NOMO-1 treated with dmso at 0.1 percent for 144 hours (cell line): ENCODE data around the gene ANKRD11.
"Not testable (repeated sequence)": the region's sequence is repeated elsewhere in the genome, so short reads cannot be mapped to it uniquely, and the experiment has no call there.

Experiments
- DNase-seq: peaks from one replicate; lab custom pipeline; 2025; ENCODE audit not compliant: unreplicated experiment; lab: John Stamatoyannopoulos, UW

Gene ANKRD11

DNA sequence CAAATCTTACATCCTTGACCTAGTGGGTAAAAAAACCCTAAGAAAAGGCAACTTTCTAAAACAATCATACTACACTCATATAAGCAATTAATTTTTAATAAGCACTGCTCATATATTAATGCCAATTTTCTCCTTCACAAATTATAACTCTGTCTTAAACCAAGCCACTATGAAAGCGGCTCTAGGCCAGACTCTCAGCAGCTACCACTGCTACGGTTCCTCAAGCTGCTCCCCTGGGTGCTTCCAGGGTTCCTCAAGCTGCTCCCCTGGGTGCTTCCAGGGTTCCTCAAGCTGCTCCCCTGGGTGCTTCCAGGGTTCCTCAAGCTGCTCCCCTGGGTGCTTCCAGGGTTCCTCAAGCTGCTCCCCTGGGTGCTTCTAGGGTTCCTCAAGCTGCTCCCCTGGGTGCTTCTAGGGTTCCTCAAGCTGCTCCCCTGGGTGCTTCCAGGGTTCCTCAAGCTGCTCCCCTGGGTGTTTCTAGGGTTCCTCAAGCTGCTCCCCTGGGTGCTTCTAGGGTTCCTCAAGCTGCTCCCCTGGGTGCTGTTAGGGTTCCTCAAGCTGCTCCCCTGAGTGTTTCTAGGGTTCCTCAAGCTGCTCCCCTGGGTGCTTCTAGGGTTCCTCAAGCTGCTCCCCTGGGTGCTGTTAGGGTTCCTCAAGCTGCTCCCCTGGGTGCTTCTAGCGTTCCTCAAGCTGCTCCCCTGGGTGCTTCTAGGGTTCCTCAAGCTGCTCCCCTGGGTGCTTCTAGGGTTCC, 35.8 kb downstream of the ANKRD11 start:
- not testable (repeated sequence) for DNase-seq

DNA sequence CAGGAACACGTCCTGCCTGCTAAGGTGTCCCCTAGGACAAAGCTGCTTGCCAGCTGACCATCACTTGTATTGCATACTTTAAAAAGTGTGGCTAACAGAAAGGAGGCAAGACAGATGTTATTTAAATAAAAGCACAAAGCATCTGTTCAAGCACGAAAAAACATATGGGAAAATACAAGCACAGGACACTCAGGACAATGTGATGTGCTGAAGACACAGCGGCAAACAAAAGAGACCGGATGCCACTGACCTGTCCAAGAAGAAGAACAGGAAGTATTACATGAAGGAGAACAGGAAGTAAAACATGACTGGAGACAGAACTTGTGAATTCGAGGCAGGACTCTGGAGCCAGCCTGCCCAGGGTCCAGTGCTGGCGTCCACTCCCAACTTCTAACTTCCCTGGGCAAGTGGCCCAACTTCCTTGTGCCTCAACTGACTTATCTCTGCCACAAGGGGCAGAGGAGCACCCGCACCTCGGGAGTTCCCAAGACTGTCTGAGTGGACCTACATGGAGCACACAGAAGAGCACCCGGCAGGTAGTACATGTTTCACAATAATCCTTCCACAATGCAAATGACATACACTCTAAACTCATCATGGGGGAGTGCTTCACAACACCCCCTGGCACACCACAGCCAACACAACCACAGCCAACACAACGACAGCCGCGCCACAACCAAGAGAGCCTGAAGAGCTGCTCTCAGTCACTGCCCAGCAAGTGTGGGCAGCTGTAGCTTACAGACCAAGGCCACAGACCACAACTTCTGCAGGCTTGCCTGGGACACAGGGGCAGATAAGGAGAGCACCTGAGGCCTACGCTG, 36.6 kb downstream of the ANKRD11 start:
- peak; percentile 12 for DNase-seq

DNA sequence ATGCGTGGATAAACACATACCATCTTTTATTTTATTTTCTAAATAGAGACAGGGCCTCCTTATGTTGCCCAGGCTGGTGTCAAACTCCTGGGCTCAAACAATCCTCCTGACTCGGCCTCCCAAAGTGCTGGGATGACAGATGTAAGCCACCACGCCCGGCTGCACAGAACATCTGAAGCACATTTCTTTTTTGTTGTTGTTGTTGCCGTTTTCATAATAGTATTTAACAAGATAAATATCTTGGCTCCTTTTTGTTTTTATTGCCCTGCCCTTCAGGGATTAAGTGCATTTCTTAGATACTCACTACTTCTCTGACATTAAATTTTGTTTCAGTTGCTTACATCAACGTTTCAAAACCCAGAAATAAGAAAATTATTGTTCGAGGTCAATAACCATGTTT, 37.4 kb downstream of the ANKRD11 start:
- no peak for DNase-seq

DNA sequence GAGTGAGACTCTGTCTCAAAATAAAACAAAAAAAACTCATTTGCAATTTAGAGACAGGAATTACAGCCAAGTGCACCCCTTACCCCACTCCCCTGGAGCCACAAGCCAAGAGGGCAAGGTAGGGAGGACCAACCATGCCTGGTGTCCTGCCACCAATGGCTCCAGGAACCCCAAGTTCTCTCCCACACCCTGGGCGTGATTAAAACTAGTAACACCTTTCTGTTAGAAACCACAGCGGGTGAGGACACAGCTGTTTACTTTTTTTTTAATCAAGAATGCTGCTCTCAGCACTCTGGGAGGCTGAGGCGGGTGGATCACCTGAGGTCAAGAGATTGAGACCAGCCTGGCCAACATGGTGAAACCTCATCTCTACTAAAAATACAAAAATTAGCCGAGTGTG, 38.1 kb downstream of the ANKRD11 start:
- DNase-seq, result no peak

DNA sequence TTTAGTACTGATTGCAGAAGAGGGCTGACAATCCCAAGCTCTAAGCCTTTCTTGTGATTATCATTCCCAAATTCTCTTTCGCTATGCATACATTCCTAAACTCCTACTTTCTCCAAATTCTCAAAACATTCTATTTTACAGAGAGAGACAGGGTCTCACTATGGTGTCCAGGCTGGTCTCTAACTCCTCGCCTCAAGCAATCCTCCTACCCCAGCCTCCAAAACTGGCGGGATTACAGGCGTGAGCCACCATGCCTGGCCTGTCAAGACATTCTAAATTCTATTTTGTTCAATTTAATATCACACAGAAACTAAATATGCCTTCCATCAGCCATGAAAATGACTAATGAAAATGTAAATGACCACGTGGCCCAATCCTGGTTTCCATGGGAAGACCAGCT, 39.8 kb downstream of the ANKRD11 start:
- no peak for DNase-seq

DNA sequence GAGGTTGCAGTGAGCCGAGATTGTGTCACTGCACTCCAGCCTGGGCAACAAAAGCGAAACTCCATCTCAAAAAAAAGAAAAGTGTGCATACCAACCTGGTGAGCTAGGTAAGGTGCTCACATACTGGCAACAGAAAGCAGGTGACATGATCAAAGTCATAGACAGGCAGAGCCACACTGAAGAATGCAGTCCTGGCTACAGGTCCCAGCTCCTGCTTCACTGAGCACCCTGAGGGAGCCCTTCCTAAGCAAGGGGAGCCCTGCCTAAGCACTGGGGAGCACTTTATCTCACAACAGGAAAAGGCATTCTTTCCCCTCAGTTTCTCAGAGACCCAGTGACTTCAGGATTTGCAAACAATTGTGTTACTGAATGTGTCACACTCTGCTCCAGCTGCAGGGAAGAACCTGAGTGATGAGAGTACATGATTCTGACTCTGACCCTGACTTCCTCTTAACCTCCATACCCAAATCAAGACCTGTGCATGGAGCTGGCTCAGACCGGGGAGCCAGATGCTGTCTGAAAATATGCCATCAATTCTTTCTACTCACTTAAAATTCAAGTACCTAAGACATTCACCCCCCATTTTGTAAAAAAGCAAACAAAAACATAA, 40.5 kb downstream of the ANKRD11 start:
- DNase-seq, result no peak

DNA sequence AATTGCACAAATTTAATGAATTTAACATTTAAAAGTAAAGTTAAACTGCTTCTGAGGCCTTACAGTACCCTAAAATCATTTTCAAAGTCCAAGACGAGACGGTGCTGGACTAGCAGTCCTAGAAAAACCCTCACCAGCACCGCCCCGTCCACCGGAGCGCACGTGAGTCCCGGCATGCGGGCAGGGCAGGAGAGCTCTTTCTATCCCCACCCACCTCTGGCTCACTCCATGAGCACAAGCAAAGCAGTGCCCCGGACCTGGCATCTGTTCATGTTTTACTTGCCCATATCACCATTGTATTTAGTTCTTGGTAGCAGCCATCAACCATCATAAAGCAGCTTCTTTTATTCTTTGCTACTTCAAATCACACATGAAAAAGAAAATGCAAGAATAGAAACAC, 41.7 kb downstream of the ANKRD11 start:
- no peak for DNase-seq

DNA sequence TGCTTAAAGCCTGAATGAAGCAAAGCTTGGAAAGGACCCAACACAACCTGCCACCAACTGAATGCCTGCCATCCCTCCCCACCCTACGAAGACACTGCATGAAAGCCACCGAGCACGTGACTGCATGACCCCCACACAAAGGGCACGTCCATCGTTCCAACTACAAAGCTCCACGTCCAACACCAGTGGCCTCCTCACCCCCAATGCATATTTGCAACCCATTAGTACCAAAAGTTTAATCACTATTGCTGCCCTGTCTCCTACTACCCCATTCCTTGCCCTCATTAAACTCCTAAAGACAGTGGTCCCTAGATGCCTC, 43.4 kb downstream of the ANKRD11 start:
- DNase-seq, result no peak

DNA sequence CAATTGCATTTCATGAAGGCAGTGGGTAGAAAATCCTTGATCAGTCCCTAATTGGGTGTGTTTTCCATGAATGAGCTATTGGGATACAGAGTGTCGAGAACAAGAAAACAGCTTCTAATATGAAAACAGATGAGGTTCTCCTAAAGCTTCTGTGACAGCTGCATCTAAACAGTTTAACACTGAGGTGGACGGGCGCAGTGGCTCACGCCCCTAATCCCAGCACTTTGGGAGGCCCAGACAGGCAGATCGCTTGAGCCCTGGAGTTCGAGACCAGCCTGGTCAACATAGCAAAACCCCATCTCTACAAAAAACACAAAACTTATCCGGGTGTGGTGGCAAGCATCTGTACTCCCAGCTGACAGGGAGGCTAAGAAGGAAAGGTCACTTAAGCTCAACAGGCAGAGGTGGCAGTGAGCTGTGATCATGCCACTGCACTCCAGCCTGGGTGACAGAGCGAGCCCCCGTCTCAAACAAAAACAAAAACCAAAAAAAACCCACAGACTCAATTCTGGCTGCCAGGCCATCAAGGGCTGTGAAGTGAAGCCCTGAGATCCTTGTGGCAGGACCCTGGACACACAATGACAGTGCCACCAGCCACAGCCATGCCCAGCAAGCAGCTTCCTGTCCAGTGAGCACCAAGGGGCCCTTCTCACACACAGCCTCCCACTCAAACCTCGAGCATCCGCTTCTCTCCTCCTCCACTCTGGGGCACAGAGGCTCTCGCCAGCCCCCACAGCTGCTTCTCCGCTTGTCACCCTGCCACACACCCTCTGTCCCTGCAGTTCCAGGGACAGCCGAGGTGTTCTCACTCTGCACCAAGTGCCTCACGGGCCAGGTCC, 44.0 kb downstream of the ANKRD11 start:
- no peak for DNase-seq

DNA sequence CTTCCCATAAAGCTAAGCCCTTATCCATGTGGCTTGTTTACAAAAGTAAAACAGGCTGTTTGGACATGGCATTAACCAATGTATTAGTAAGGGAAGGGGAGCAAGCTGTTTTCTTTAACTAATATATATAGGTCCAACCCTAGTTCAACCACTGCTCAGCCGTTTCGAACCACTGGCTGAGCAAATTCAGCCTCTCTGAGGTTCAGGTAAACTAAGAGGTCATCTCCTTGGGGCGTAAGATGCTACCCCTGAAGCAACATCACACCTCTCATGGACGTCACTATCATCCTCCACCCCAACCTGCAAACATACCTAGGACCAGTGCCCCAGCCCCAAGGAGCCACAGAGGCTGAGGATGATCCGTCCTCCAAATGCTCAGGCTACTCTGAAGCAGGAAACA, 45.2 kb downstream of the ANKRD11 start:
- DNase-seq, result no peak

DNA sequence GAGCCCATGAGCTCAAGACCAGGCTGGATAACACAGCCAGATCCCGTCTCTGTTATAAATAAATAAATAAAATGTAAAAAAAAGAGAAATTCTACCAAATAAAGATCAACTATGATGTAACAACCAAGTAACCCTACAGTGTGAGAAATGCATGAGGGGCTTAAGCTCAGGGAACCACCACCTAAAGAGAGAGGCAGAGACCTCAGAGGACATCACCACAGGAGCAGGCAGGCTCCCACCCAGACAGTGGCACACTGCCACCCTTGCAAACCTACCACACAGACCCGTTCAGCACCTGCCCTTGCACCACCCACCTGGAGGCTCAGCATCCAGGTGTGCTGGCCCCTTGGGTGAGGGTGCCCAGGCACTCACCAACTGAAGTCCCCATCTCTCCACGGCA, 45.6 kb downstream of the ANKRD11 start:
- no peak for DNase-seq

DNA sequence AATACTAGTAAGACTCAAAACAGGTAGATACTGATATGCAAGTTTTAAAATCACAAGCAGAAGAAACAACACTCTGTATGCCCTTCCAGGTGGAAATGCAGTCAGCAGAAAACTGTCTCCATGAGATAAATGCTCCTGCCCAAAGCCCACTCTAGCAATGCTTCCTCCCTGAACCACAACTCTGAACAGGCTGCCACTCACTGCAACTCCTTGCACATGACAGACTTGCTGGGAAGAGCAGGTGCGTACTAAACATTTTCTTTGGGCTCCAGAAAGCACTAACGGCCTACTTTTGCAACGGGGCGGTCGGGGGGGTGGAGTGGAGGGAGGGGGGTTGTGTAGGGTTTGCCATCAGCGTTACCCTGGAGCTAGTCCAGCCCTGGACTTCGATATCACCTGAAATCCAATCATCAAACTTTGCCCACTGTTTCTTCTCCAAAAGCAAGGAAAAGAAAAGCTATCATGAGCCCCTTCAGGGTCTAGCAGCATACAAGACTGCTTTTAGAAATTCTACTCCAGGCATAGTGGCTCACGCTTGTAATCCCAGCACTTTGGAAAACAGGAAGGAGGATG, 46.1 kb downstream of the ANKRD11 start:
- DNase-seq, result no peak

DNA sequence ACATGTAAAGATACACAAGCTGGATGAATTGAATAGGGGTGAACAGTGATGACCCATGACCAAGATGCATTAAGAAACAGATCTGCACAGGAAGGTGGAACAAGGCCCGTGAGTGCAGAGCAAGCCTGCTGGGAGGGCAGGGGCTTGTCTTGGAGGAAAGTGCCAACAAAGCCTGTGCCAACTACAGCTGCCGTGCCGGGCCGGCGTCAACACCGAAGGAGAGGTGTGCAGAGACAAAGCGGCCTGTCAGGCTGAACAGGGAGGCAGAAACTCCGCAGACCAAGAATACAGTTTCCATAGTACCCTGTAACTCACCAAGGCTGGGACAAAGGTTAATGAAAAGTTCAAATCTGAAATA, 46.7 kb downstream of the ANKRD11 start:
- no peak for DNase-seq

DNA sequence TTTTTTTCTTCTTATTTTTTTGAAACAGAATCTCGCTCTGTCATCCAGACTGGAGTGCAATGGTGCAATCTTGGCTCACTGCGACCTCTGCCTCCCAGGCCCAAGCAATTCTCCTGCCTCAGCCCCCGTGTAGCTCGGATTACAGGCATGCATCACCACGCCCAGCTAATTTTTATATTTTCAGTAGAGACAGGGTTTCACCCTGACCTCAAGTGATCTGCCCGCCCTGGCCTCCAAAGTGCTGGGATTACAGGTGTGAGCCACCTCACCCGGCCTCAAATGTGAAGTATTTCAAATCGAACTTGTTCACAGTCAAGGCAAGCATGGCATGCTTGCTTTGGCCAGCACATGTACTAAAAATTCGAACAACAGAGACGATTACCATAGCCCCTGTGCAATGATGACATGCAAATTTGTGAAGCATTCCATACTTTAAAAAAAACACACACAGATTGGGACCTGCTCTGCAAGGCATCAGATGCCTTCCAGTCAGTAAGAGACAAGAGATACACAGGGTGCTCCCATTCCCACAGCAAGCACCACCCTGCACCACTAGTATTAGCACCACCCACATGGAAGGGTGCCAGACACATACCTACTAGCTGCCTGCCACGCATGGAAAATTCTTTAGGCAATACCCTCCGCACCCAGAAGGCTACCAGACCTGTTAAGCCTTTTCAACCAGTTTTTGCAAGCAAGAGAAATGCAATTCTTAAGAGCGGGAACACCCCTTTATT, 47.2 kb downstream of the ANKRD11 start:
- no peak for DNase-seq

DNA sequence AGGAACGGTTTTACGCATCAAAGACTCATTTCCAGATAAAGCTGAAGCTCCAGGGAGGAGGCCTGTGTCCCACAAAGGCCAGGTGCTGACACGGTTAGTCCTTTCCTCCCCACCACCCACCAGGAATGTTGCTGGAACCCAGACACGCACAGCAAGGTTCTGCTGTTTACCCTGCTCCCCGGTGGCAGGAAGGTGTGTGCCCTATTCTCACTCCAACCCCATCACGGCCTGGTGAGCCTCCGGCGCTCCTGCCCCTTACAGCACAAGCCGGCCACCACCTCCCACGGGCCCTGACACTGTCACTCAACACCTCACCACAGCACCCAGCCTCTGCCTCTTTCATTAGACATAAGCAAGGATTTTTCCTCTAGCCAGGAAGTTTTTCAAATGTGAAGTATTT, 47.8 kb downstream of the ANKRD11 start:
- no peak for DNase-seq

DNA sequence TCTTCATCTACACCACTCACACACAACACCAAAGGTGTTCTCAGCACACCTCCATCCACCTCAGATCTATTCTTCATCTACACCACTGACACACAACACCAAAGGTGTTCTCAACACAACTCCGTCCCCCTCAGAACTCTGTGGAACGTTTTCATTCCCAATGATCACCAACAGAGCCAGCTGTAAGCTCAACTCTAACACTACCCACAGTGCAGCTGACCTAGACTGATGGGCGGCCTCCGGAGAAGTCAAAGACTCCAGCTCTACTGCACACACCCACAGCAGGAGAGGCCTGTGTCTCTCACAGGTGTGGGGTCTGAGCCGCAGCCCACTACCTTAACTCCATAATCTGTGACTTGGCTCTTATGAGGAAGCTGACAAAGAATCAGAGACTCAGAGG, 50.7 kb downstream of the ANKRD11 start:
- DNase-seq, result no peak

DNA sequence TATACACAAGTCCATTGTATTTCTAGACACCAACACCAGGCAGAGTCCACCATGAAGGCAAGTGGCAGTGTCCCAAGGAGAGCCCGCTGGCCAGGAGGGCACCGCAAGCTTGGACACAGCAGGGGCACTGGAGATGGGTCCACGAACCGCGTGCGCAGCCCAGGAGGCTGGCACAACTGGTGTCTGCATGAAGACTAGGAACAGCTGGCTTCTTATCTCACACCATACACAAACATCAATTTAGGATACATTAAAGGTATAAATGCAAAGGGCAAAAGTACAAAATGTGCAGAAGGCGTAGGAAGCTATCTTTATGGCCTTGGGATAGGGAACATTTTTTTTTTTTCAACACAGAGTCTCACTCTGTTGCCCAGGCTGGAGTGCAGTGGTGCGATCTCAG, 52.4 kb downstream of the ANKRD11 start:
- DNase-seq, result no peak

DNA sequence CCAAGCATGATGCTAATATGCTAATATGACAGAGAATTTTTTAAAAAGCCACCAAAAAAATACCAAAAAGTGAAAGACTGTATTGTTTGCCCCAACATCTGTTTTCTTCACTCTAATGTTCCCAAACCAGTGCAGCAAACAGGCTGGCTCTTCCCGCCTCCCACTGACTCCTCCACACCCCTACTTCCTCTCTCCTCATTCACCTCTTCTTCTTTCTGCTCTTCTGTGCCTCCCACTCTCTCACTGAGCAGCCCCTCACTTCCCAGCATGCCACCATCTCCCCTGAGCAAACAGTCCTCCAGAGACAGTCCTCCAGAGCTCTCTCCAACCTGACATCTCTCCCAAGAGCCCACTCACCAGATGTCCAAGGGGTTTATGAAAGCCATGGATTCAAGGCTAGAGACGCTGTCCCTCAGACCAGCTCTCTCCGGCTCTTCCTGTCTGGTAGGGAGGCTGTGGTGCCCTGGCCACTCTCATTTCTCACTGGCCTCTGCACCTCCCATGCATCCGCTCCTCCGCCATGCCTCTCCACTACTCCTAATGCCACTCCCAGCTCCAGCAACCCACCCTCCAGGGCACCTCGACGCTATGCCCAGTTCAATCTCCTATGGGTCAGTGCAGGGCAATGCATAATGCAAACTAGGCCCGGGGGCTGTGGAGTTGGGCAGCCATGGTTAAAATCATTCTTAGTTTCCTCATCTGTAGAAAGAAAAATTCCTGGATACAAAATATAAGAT, 52.9 kb downstream of the ANKRD11 start:
- no peak for DNase-seq

DNA sequence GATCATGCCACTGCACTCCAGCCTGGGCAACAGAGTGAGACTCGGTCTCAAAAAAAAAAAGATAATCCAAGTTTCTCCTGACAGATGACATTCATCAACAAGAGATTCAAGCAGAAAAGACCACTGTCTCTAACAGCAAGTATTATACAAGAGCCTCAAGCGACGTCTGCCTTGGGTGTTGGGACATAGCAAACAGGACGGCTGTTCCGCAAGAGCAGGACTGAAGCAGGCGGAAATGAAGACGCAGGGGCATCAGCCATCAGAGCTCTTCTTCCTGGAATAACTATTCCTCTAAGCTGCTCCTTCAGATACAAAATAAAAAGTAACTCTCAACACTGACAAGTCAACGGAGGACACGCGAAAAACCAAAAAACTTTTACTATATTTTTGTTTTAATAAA, 54.0 kb downstream of the ANKRD11 start:
- DNase-seq, result no peak

DNA sequence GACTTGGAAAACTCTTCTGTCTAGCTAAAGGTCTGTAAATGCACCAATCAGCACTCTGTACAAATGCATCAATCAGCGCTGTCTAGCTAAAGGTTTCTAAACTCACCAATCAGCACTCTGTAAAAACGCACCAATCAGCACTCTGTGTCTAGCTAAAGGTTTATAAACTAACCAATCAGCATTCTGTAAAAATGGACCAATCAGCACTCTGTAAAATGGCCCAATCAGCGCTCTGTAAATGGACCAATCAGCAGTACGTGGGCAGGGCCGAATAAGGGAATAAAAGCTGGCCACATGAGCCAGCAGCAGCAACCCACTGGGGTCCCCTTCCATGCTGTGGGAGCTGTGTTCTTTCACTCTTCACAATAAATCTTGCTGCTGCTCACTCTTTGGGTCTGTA, 55.3 kb downstream of the ANKRD11 start:
- not testable (repeated sequence) for DNase-seq
